Measurements from ENCODE around the gene PTPRK. TPM values are rescaled to one million over a fixed set of nuclear protein-coding genes. Genes with fewer than 3 reads are reported as not detected.

PTPRK gene
- total RNA-seq, 4 donors from 2014 or later: 20.0 to 64.2 (median 36.6) TPM

- Histone ChIP-seq H3K27me3 (no peaks in the 10 kb centered on the region), H3K36me3 (no peaks in the 10 kb centered on the region), H3K4me1 (no peaks in the 10 kb centered on the region), H3K27ac (no peak overlapping the region), H3K9me3 (no peaks in the 10 kb centered on the region), H3K4me3 (no peak overlapping the region)
- intact Hi-C loops (cut with DNase I; ENCODE audit: low total_unique reads): no loop called here
- TF ChIP-seq CTCF (IDR thresholded peaks at IDR 0.05) (no peak), POLR2A (IDR thresholded peaks at IDR 0.05) (no peak)
- DNase-seq: no peak
Observed at GRCh38 chr6:128033156-128033555, 487.2 kb downstream of the PTPRK start.

GRCh38 chr6:128032042-128032441 is 488.4 kb downstream of the PTPRK start:
- H3K4me3 ChIP-seq: no peak overlapping the region
- no peaks in the 10 kb centered on the region for H3K9me3 ChIP-seq
- no peak for TF ChIP-seq POLR2A (IDR thresholded peaks at IDR 0.05)
- no peak for TF ChIP-seq CTCF (IDR thresholded peaks at IDR 0.05)
- intact Hi-C loops (cut with DNase I; ENCODE audit: low total_unique reads): no loop called here
- no peaks in the 10 kb centered on the region for H3K36me3 ChIP-seq
- H3K27me3 ChIP-seq: no peaks in the 10 kb centered on the region
- H3K4me1 ChIP-seq: no peaks in the 10 kb centered on the region
- no peak overlapping the region for H3K27ac ChIP-seq
- DNase-seq: no peak

- intact Hi-C loops (cut with DNase I; ENCODE audit: low total_unique reads): no loop called here
- no peaks in the 10 kb centered on the region for H3K9me3 ChIP-seq
- H3K4me3 ChIP-seq: no peak overlapping the region
- no peak overlapping the region for H3K27ac ChIP-seq
- DNase-seq: no peak
- TF ChIP-seq POLR2A (IDR thresholded peaks at IDR 0.05) (no peak), CTCF (IDR thresholded peaks at IDR 0.05) (no peak)
- no peaks in the 10 kb centered on the region for H3K4me1 ChIP-seq
- H3K36me3 ChIP-seq: no peaks in the 10 kb centered on the region
- H3K27me3 ChIP-seq: no peaks in the 10 kb centered on the region
Observed at GRCh38 chr6:128029826-128030225, 490.6 kb downstream of the PTPRK start.

GRCh38 chr6:128028183-128028582 is 492.2 kb downstream of the PTPRK start:
- no peak for DNase-seq
- H3K9me3 ChIP-seq: no peaks in the 10 kb centered on the region
- H3K27me3 ChIP-seq: no peaks in the 10 kb centered on the region
- H3K36me3 ChIP-seq: no peaks in the 10 kb centered on the region
- no peaks in the 10 kb centered on the region for H3K4me1 ChIP-seq
- TF ChIP-seq POLR2A (IDR thresholded peaks at IDR 0.05): no peak
- TF ChIP-seq CTCF (IDR thresholded peaks at IDR 0.05): no peak
- H3K27ac ChIP-seq: no peak overlapping the region
- intact Hi-C loops (cut with DNase I; ENCODE audit: low total_unique reads): no loop called here
- no peak overlapping the region for H3K4me3 ChIP-seq

- Histone ChIP-seq H3K27ac (no peak overlapping the region), H3K27me3 (no peaks in the 10 kb centered on the region), H3K36me3 (no peaks in the 10 kb centered on the region), H3K4me3 (no peak overlapping the region), H3K9me3 (no peaks in the 10 kb centered on the region), H3K4me1 (no peaks in the 10 kb centered on the region)
- DNase-seq: no peak
- no peak for TF ChIP-seq CTCF (IDR thresholded peaks at IDR 0.05)
- intact Hi-C loops (cut with DNase I; ENCODE audit: low total_unique reads): no loop called here
Observed at GRCh38 chr6:128025478-128025877, 494.9 kb downstream of the PTPRK start.
